Stimulated activated naive CD4-positive, alpha-beta T cell (primary cell): ENCODE measurements around the gene KIF6.

ENCODE experiments used
- DNase-seq, 6 experiments: peaks; one replicate each; lab custom pipeline; 2025; lab: John Stamatoyannopoulos, UW

KIF6 gene

GRCh38 chr6:39664173-39664572, 61.0 kb downstream of the KIF6 start:
- no peak for DNase-seq

GRCh38 chr6:39657355-39658135, 67.7 kb downstream of the KIF6 start:
- DNase-seq, result no peak

GRCh38 chr6:39654121-39654520, 71.1 kb downstream of the KIF6 start:
- DNase-seq, result no peak

- DNase-seq, result no peak
Observed at GRCh38 chr6:39653612-39654011, 71.6 kb downstream of the KIF6 start.

- DNase-seq, result no peak
Observed at GRCh38 chr6:39649996-39650395, 75.2 kb downstream of the KIF6 start.

- no peak for DNase-seq
Observed at GRCh38 chr6:39646751-39647420, 78.3 kb downstream of the KIF6 start.

- no peak for DNase-seq
Observed at GRCh38 chr6:39642270-39642669, 82.9 kb downstream of the KIF6 start.

- no peak for DNase-seq
Observed at GRCh38 chr6:39638126-39638822, 86.9 kb downstream of the KIF6 start.

GRCh38 chr6:39634646-39635341, 90.4 kb downstream of the KIF6 start:
- no peak for DNase-seq

- DNase-seq, result no peak
Observed at GRCh38 chr6:39625209-39625608, 100.0 kb downstream of the KIF6 start.

GRCh38 chr6:39623750-39624149, 101.5 kb downstream of the KIF6 start:
- no peak for DNase-seq

- no peak for DNase-seq
Observed at GRCh38 chr6:39617520-39617919, 107.7 kb downstream of the KIF6 start.

- DNase-seq, result no peak
Observed at GRCh38 chr6:39617026-39617425, 108.2 kb downstream of the KIF6 start.

- no peak for DNase-seq
Observed at GRCh38 chr6:39615622-39616021, 109.6 kb downstream of the KIF6 start.

GRCh38 chr6:39614393-39614950, 110.7 kb downstream of the KIF6 start:
- no peak for DNase-seq

GRCh38 chr6:39610221-39610620, 115.0 kb downstream of the KIF6 start:
- DNase-seq, result no peak

GRCh38 chr6:39608652-39609345, 116.4 kb downstream of the KIF6 start:
- DNase-seq, result no peak

- DNase-seq, result no peak
Observed at GRCh38 chr6:39602601-39603519, 122.3 kb downstream of the KIF6 start.

- DNase-seq, result no peak
Observed at GRCh38 chr6:39599973-39600372, 125.2 kb downstream of the KIF6 start.

GRCh38 chr6:39599341-39599740, 125.9 kb downstream of the KIF6 start:
- no peak for DNase-seq
